ENCODE data around the gene FOXN3. TPM values are rescaled to one million over a fixed set of nuclear protein-coding genes. Genes with fewer than 3 reads are reported as not detected.

The FOXN3 gene
- total and polyA plus RNA-seq, 8 donors, result 43.5 to 80.7 (median 49.1) TPM

- H3K27ac ChIP-seq, result peak overlapping the region; percentile 8 to 40
- DNase-seq (no peak), ATAC-seq (no peak)
- no peaks in the 10 kb centered on the region for H3K27me3 ChIP-seq
- H3K9me3 ChIP-seq, result no peaks in the 10 kb centered on the region
- H3K36me3 ChIP-seq, result no peaks in the 10 kb centered on the region
- no peak for TF ChIP-seq CTCF (IDR thresholded peaks at IDR 0.05)
- intact Hi-C loops (cut with DNase I), result no loop called here
- no peak overlapping the region for H3K4me3 ChIP-seq
- H3K4me1 ChIP-seq, result peaks cover 5 to 33% of the 10 kb centered on the region in 2 donors
These were observed 77.9 kb downstream of the FOXN3 start for GRCh38 chr14:89339158-89339557.

- intact Hi-C loops (cut with DNase I), result no loop called here
- no peak for DNase-seq
- Histone ChIP-seq H3K9me3 (no peaks in the 10 kb centered on the region), H3K27ac (no peak overlapping the region), H3K36me3 (no peaks in the 10 kb centered on the region), H3K4me1 (peaks cover 5 to 33% of the 10 kb centered on the region in 2 donors), H3K4me3 (no peak overlapping the region), H3K27me3 (no peaks in the 10 kb centered on the region)
- no peak for TF ChIP-seq CTCF (IDR thresholded peaks at IDR 0.05)
- ATAC-seq, result no peak
These were observed 80.7 kb downstream of the FOXN3 start for GRCh38 chr14:89336338-89336737.

- no peak for DNase-seq
- no peak for ATAC-seq
- Histone ChIP-seq H3K4me3 (no peak overlapping the region), H3K27me3 (no peaks in the 10 kb centered on the region), H3K9me3 (no peaks in the 10 kb centered on the region), H3K27ac (no peak overlapping the region), H3K36me3 (no peaks in the 10 kb centered on the region), H3K4me1 (no peaks in the 10 kb centered on the region)
- no peak for TF ChIP-seq CTCF (IDR thresholded peaks at IDR 0.05)
- intact Hi-C loops (cut with DNase I), result no loop called here
These were observed 85.0 kb downstream of the FOXN3 start for GRCh38 chr14:89332031-89332430.

GRCh38 chr14:89331398-89331797 is 85.6 kb downstream of the FOXN3 start:
- ATAC-seq, result no peak
- Histone ChIP-seq H3K4me1 (no peaks in the 10 kb centered on the region), H3K9me3 (no peaks in the 10 kb centered on the region), H3K4me3 (no peak overlapping the region), H3K36me3 (no peaks in the 10 kb centered on the region), H3K27me3 (no peaks in the 10 kb centered on the region), H3K27ac (no peak overlapping the region)
- DNase-seq, result no peak
- intact Hi-C loops (cut with DNase I), result no loop called here
- TF ChIP-seq CTCF (IDR thresholded peaks at IDR 0.05), result no peak

GRCh38 chr14:89330236-89331002 is 86.6 kb downstream of the FOXN3 start:
- H3K36me3 ChIP-seq, result peaks cover 0 to 4% of the 10 kb centered on the region in 2 donors
- no peak overlapping the region for H3K4me3 ChIP-seq
- TF ChIP-seq CTCF (IDR thresholded peaks at IDR 0.05), result no peak
- H3K27me3 ChIP-seq, result no peaks in the 10 kb centered on the region
- peak overlapping the region in 1 of 2 donors; percentile 68 for H3K27ac ChIP-seq
- DNase-seq (peak in 2 of 4 donors; percentile 44 to 76), ATAC-seq (peak; percentile 74)
- H3K9me3 ChIP-seq, result no peaks in the 10 kb centered on the region
- no peaks in the 10 kb centered on the region for H3K4me1 ChIP-seq
- intact Hi-C loops (cut with DNase I), result no loop called here

Data from left lung (tissue), 10 donors.